Upper lobe of left lung (tissue), 6 donors: ENCODE results near the gene BANF1. TPM values are rescaled to one million over a fixed set of nuclear protein-coding genes. Genes with fewer than 3 reads are reported as not detected.

Source experiments
- ATAC-seq, 2 donors: fragments of 200-7000 bp; cut with Tn5 transposase; one replicate each; pipeline ENCODE4 v1.9.1; 2022; ENCODE audit warnings: mild to moderate bottlenecking in 2 of 2, moderate library complexity in 2 of 2; ENCODE audit not compliant: low FRiP score in 2 of 2
- DNase-seq, 2 donors: peaks; one replicate each; pipeline ENCODE4 v3.0.0-alpha.2; 2019 to 2020
- H3K27ac ChIP-seq, 4 donors: fragments of 200-600 bp; sonication (generic); one replicate each; pipeline ENCODE4 v1.5.1; 2016 to 2019
- H3K27me3 ChIP-seq, 4 donors: fragments of 200-600 bp; sonication (generic); one replicate each; pipeline ENCODE4 v1.5.1; 2017 to 2019
- H3K36me3 ChIP-seq, 4 donors: fragments of 200-600 bp; sonication (generic); one replicate each; pipeline ENCODE4 v1.5.1; 2016 to 2019
- H3K4me1 ChIP-seq, 4 donors: fragments of 200-600 bp; sonication (generic); one replicate each; pipeline ENCODE4 v1.5.1; 2018 to 2019
- H3K4me3 ChIP-seq, 4 donors: fragments of 200-600 bp; sonication (generic); one replicate each; pipeline ENCODE4 v1.5.1; 2017 to 2019; ENCODE audit warnings: mild to moderate bottlenecking in 2 of 4, moderate library complexity in 1 of 4
- H3K9me3 ChIP-seq, 4 donors: fragments of 200-600 bp; sonication (generic); one replicate each; pipeline ENCODE4 v1.5.1; 2018 to 2019
- CTCF ChIP-seq, 6 experiments: fragments of 450-650 bp in 4 of 6; fragments of 200-600 bp in 2 of 6; sonication (generic) in 2 of 6; IDR thresholded peaks; one replicate each; pipeline ENCODE4 v1.5.1; 2016 to 2019; ENCODE audit warnings: antibody characterized with exemption in 6 of 6
- EP300 ChIP-seq, 4 donors: sonication (generic); formaldehyde crosslinking; IDR thresholded peaks; one replicate each; pipeline ENCODE4 v1.5.1; 2017; ENCODE audit warnings: antibody characterized with exemption in 4 of 4, control low read depth in 2 of 4
- POLR2A ChIP-seq, 4 donors: fragments of 450-650 bp; IDR thresholded peaks; one replicate each; pipeline ENCODE4 v1.5.1; 2016 to 2017; ENCODE audit warnings: antibody characterized with exemption in 4 of 4, mild to moderate bottlenecking in 2 of 4
- POLR2AphosphoS5 ChIP-seq, 2 donors: sonication (generic); formaldehyde crosslinking; IDR thresholded peaks; one replicate each; pipeline ENCODE4 v1.5.1; 2017; ENCODE audit warnings: antibody characterized with exemption in 2 of 2
- WGBS, 2 donors: methylation state at CpG; one replicate each; pipeline ENCODE4 v1.1.5; 2017 to 2018; 5-methylcytosine and 5-hydroxymethylcytosine counted together
- total RNA-seq, 6 donors: library from RNA; depleted of rRNA in 4 of 6; stranded (reverse); fragments of >200 nt in 4 of 6; gene quantifications; one replicate each; pipeline versions ENCODE4 v1.1.0 to v1.2.1, GENCODE V29; 2016 to 2021
- donor health status: DM: no; HTN: no; CAD: no; lungs with moderate emphysema.
- donor health status: DM: no; HTN: yes; CAD: no; lungs with severe emphysema.

Gene BANF1
- total RNA-seq, 6 donors from 2014 or later = 32.5 to 201 (median 53.8) TPM

- WGBS, 2 donors = 75 to 78% methylated on average over 1 to 4 of the region's 6 CpGs
- H3K9me3 ChIP-seq = no peaks in the 10 kb centered on the region
- H3K4me3 ChIP-seq = no peak overlapping the region
- H3K27me3 ChIP-seq = peaks cover 0 to 12% (median 5%) of the 10 kb centered on the region in 4 donors
- DNase-seq = no peak
- no peaks in the 10 kb centered on the region for H3K36me3 ChIP-seq
- peak overlapping the region in 2 of 4 donors; percentile 52 to 72 for H3K27ac ChIP-seq
- peaks cover 9 to 30% (median 16%) of the 10 kb centered on the region in 4 donors for H3K4me1 ChIP-seq
- no peak for ATAC-seq
- TF ChIP-seq EP300 (IDR thresholded peaks at IDR 0.05) = no peak
- TF ChIP-seq CTCF (IDR thresholded peaks at IDR 0.05) = no peak
- TF ChIP-seq POLR2A (IDR thresholded peaks at IDR 0.05) = no peak
- TF ChIP-seq POLR2AphosphoS5 (IDR thresholded peaks at IDR 0.05) = no peak
Measured at GRCh38 chr11:66014804-66015453, 12.6 kb downstream of the BANF1 start.

- peak overlapping the region in 2 of 4 donors; percentile 52 to 72 for H3K27ac ChIP-seq
- no peak overlapping the region for H3K4me3 ChIP-seq
- TF ChIP-seq CTCF (IDR thresholded peaks at IDR 0.05) (no peak), EP300 (IDR thresholded peaks at IDR 0.05) (no peak)
- no peaks in the 10 kb centered on the region for H3K9me3 ChIP-seq
- no peaks in the 10 kb centered on the region for H3K36me3 ChIP-seq
- no peak for DNase-seq
- ATAC-seq = no peak
- WGBS, 2 donors = 54 to 70% methylated on average over 3 to 4 of the region's 7 CpGs
- H3K4me1 ChIP-seq = peaks cover 9 to 30% (median 16%) of the 10 kb centered on the region in 4 donors
- peaks cover 0 to 12% (median 5%) of the 10 kb centered on the region in 4 donors for H3K27me3 ChIP-seq
Measured at GRCh38 chr11:66015454-66015881, 13.2 kb downstream of the BANF1 start.

GRCh38 chr11:66015936-66016792 is 13.9 kb downstream of the BANF1 start:
- Histone ChIP-seq H3K4me1 (peaks cover 9 to 35% (median 20%) of the 10 kb centered on the region in 4 donors), H3K9me3 (no peaks in the 10 kb centered on the region), H3K27ac (peak overlapping the region in 2 of 4 donors; percentile 52 to 72), H3K27me3 (peaks cover 0 to 12% (median 5%) of the 10 kb centered on the region in 4 donors), H3K4me3 (no peak overlapping the region), H3K36me3 (no peaks in the 10 kb centered on the region)
- TF ChIP-seq POLR2A (IDR thresholded peaks at IDR 0.05) = no peak
- no peak for TF ChIP-seq EP300 (IDR thresholded peaks at IDR 0.05)
- TF ChIP-seq CTCF (IDR thresholded peaks at IDR 0.05) = no peak
- no peak for TF ChIP-seq POLR2AphosphoS5 (IDR thresholded peaks at IDR 0.05)
- no peak for ATAC-seq
- DNase-seq = no peak
- WGBS, 2 donors = 89 to 90% methylated on average over 13 to 17 of the region's 18 CpGs

GRCh38 chr11:66016793-66017177 is 14.5 kb downstream of the BANF1 start:
- no peaks in the 10 kb centered on the region for H3K36me3 ChIP-seq
- DNase-seq = no peak
- WGBS, 2 donors = 91% methylated on average over 6 to 9 of the region's 10 CpGs
- H3K27me3 ChIP-seq = peaks cover 0 to 6% (median 3%) of the 10 kb centered on the region in 4 donors
- H3K4me1 ChIP-seq = peaks cover 10 to 36% (median 23%) of the 10 kb centered on the region in 4 donors
- no peak overlapping the region for H3K27ac ChIP-seq
- ATAC-seq = no peak
- H3K9me3 ChIP-seq = no peaks in the 10 kb centered on the region
- H3K4me3 ChIP-seq = no peak overlapping the region
- no peak for TF ChIP-seq POLR2AphosphoS5 (IDR thresholded peaks at IDR 0.05)
- no peak for TF ChIP-seq POLR2A (IDR thresholded peaks at IDR 0.05)
- TF ChIP-seq EP300 (IDR thresholded peaks at IDR 0.05) = no peak
- TF ChIP-seq CTCF (IDR thresholded peaks at IDR 0.05) = no peak
